ENCODE measurements around the gene ERBB3. TPM values are rescaled to one million over a fixed set of nuclear protein-coding genes. Genes with fewer than 3 reads are reported as not detected.

ERBB3 gene
- polyA plus RNA-seq, 1 of the 3 experiments (the other 2 are of a cell fraction) = 1.4 TPM

GRCh38 chr12:56129942-56130495, 50.1 kb downstream of the ERBB3 start:
- TF ChIP-seq YY1 (IDR thresholded peaks at IDR 0.05; ENCODE audit: low read depth) (no peak), FOXM1 (IDR thresholded peaks at IDR 0.05; ENCODE audit: low read depth) (no peak), RAD21 (IDR thresholded peaks at IDR 0.05; ENCODE audit: low read length) (no peak), MEF2A (IDR thresholded peaks at IDR 0.05; ENCODE audit: borderline replicate concordance, low read depth) (no peak), RXRA (IDR thresholded peaks at IDR 0.05; ENCODE audit: borderline replicate concordance, low read depth) (no peak), MAX (IDR thresholded peaks at IDR 0.05; ENCODE audit: low read depth) (no peak), TCF12 (IDR thresholded peaks at IDR 0.05) (no peak), SMC3 (IDR thresholded peaks at IDR 0.05; ENCODE audit: low read depth, low read length) (no peak), EZH2phosphoT487 (IDR thresholded peaks at IDR 0.05; ENCODE audit: borderline replicate concordance, low read depth) (no peak), SIN3A (IDR thresholded peaks at IDR 0.05; ENCODE audit: borderline replicate concordance, low read depth, low read length) (no peak), RCOR1 (IDR thresholded peaks at IDR 0.05; ENCODE audit: low read length) (no peak)
- TF ChIP-seq, protein P1, sequence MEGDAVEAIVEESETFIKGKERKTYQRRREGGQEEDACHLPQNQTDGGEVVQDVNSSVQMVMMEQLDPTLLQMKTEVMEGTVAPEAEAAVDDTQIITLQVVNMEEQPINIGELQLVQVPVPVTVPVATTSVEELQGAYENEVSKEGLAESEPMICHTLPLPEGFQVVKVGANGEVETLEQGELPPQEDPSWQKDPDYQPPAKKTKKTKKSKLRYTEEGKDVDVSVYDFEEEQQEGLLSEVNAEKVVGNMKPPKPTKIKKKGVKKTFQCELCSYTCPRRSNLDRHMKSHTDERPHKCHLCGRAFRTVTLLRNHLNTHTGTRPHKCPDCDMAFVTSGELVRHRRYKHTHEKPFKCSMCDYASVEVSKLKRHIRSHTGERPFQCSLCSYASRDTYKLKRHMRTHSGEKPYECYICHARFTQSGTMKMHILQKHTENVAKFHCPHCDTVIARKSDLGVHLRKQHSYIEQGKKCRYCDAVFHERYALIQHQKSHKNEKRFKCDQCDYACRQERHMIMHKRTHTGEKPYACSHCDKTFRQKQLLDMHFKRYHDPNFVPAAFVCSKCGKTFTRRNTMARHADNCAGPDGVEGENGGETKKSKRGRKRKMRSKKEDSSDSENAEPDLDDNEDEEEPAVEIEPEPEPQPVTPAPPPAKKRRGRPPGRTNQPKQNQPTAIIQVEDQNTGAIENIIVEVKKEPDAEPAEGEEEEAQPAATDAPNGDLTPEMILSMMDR (IDR thresholded peaks at IDR 0.05) = no peak
- TF ChIP-seq, protein P2, sequence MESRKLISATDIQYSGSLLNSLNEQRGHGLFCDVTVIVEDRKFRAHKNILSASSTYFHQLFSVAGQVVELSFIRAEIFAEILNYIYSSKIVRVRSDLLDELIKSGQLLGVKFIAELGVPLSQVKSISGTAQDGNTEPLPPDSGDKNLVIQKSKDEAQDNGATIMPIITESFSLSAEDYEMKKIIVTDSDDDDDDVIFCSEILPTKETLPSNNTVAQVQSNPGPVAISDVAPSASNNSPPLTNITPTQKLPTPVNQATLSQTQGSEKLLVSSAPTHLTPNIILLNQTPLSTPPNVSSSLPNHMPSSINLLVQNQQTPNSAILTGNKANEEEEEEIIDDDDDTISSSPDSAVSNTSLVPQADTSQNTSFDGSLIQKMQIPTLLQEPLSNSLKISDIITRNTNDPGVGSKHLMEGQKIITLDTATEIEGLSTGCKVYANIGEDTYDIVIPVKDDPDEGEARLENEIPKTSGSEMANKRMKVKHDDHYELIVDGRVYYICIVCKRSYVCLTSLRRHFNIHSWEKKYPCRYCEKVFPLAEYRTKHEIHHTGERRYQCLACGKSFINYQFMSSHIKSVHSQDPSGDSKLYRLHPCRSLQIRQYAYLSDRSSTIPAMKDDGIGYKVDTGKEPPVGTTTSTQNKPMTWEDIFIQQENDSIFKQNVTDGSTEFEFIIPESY (IDR thresholded peaks at IDR 0.05; ENCODE audit: borderline replicate concordance, low read depth) = no peak

More at GRCh38 chr12:56129942-56130495, 50.1 kb downstream of the ERBB3 start:
- Histone ChIP-seq H4K20me1 (ENCODE audit: insufficient read depth) (no peaks in the 10 kb centered on the region), H3F3A (replicated peaks; ENCODE audit: insufficient read depth) (peaks cover 25% of the 10 kb centered on the region), H3K4me3 (ENCODE audit: low read depth in 2 of 2, low read length in 1 of 2) (peak overlapping the region; percentile 67 to 89), H3K9me3 (no peaks in the 10 kb centered on the region), H3K36me3 (replicated peaks in 1 of 2; ENCODE audit: control insufficient read depth in 1 of 2, insufficient read depth in 2 of 2, low read length in 1 of 2) (peaks cover 38 to 42% of the 10 kb centered on the region in 2 experiments), H3K4me1 (ENCODE audit: control insufficient read depth in 1 of 2, insufficient read depth in 2 of 2, low read depth in 1 of 2, low read length in 1 of 2) (peaks cover 13 to 23% of the 10 kb centered on the region in 2 experiments), H3K4me2 (peak overlapping the region; percentile 98), H3K9ac (peak overlapping the region; percentile 88), H3K9me2 (no peaks in the 10 kb centered on the region), H3K27me3 (ENCODE audit: insufficient read depth) (no peaks in the 10 kb centered on the region), H2AFZ (ENCODE audit: low read depth) (no peak overlapping the region), H3K79me2 (ENCODE audit: insufficient read depth) (peaks cover 46% of the 10 kb centered on the region), H3K27ac (ENCODE audit: low read depth in 2 of 2, low read length in 1 of 2) (peak overlapping the region in 1 of 2 experiments; percentile 74; a peak in 1 of 4 replicates)
- 90% methylated on average over 22 of the region's 22 CpGs for WGBS (ENCODE audit: low lambda C conversion rate)
- POLR2A ChIA-PET = interaction anchor here (0.7 to 2.7 kb wide), 3 partner anchors 12 to 25 kb away, joined by 3 to 14 read pairs (median 4); partner anchors contain the start of gene PA2G4
- CTCF ChIA-PET = interaction anchor here (0.8 to 16.0 kb wide), 8 partner anchors 9 to 204 kb away, joined by 3 to 272 read pairs (median 4); partner anchors contain the start of genes MYL6, PAN2 and SMARCC2
- DNase-seq = no peak

Measured in SK-N-SH (cell line).